Suprapubic skin (tissue), 4 donors: Measurements from ENCODE around the gene RTTN. TPM values are rescaled to one million over a fixed set of nuclear protein-coding genes. Genes with fewer than 3 reads are reported as not detected.

Source experiments
- DNase-seq, 2 donors: peaks; one replicate each; pipeline ENCODE4 v3.0.0-alpha.2; 2019; ENCODE audit warnings: low spot score in 2 of 2
- H3K27ac ChIP-seq: fragments of 200-600 bp; sonication (generic); one replicate; pipeline ENCODE4 v1.5.1; 2019
- H3K27me3 ChIP-seq: fragments of 200-600 bp; sonication (generic); one replicate; pipeline ENCODE4 v1.5.1; 2019
- H3K36me3 ChIP-seq: fragments of 200-600 bp; sonication (generic); one replicate; pipeline ENCODE4 v1.5.1; 2019
- H3K4me1 ChIP-seq: fragments of 200-600 bp; sonication (generic); one replicate; pipeline ENCODE4 v1.5.1; 2019
- H3K4me3 ChIP-seq: fragments of 200-600 bp; sonication (generic); one replicate; pipeline ENCODE4 v1.5.1; 2019; ENCODE audit warnings: mild to moderate bottlenecking
- H3K9me3 ChIP-seq: fragments of 200-600 bp; sonication (generic); one replicate; pipeline ENCODE4 v1.5.1; 2019
- CTCF ChIP-seq, 2 donors: fragments of 200-600 bp in 1 of 2; fragments of 450-650 bp in 1 of 2; sonication (generic) in 1 of 2; IDR thresholded peaks; one replicate each; pipeline ENCODE4 v1.5.1; 2016 to 2019; ENCODE audit warnings: antibody characterized with exemption in 2 of 2, mild to moderate bottlenecking in 1 of 2, moderate library complexity in 1 of 2
- EP300 ChIP-seq: sonication (generic); formaldehyde crosslinking; IDR thresholded peaks from one replicate; pipeline ENCODE4 v1.6.1; 2017; ENCODE audit warnings: antibody characterized with exemption
- POLR2A ChIP-seq, 2 donors: fragments of 450-650 bp; IDR thresholded peaks; one replicate each; pipeline ENCODE4 v1.6.1; 2017; ENCODE audit warnings: antibody characterized with exemption in 2 of 2, mild to moderate bottlenecking in 2 of 2, moderate library complexity in 2 of 2
- POLR2AphosphoS5 ChIP-seq, 3 donors: sonication (generic); formaldehyde crosslinking; IDR thresholded peaks; one replicate each; pipeline ENCODE4 v1.6.1; 2017; ENCODE audit warnings: antibody characterized with exemption in 3 of 3
- WGBS: methylation state at CpG from one replicate; pipeline ENCODE4 v1.1.5; 2018; 5-methylcytosine and 5-hydroxymethylcytosine counted together
- total RNA-seq, 4 donors: library from RNA; depleted of rRNA; stranded (reverse); fragments of >200 nt; gene quantifications; one replicate each; pipeline ENCODE4 v1.1.0, GENCODE V29; 2016

Gene RTTN
- total RNA-seq, 4 donors from 2014 or later, result 8.4 to 26.1 (median 12.5) TPM

- Histone ChIP-seq H3K4me3 (no peak overlapping the region), H3K36me3 (peaks cover 65% of the 10 kb centered on the region), H3K4me1 (no peaks in the 10 kb centered on the region), H3K9me3 (no peaks in the 10 kb centered on the region), H3K27ac (no peak overlapping the region), H3K27me3 (no peaks in the 10 kb centered on the region)
- 90% methylated on average over 4 of the region's 4 CpGs for WGBS
- no peak for DNase-seq
- TF ChIP-seq POLR2A (IDR thresholded peaks at IDR 0.05) (no peak), CTCF (IDR thresholded peaks at IDR 0.05) (no peak)
Observed at GRCh38 chr18:70194227-70194890, 11.1 kb downstream of the RTTN start.

- TF ChIP-seq EP300 (no peak), POLR2AphosphoS5 (IDR thresholded peaks at IDR 0.05) (no peak), CTCF (IDR thresholded peaks at IDR 0.05) (no peak), POLR2A (IDR thresholded peaks at IDR 0.05) (no peak)
- H3K36me3 ChIP-seq, result peaks cover 58% of the 10 kb centered on the region
- H3K4me1 ChIP-seq, result no peaks in the 10 kb centered on the region
- H3K27ac ChIP-seq, result no peak overlapping the region
- H3K27me3 ChIP-seq, result no peaks in the 10 kb centered on the region
- no peak overlapping the region for H3K4me3 ChIP-seq
- H3K9me3 ChIP-seq, result no peaks in the 10 kb centered on the region
- WGBS, result 94% methylated on average over 3 of the region's 3 CpGs
- no peak for DNase-seq
Observed at GRCh38 chr18:70190529-70190928, 15.0 kb downstream of the RTTN start.

- TF ChIP-seq EP300 (no peak), POLR2AphosphoS5 (IDR thresholded peaks at IDR 0.05) (no peak), POLR2A (IDR thresholded peaks at IDR 0.05) (no peak), CTCF (IDR thresholded peaks at IDR 0.05) (no peak)
- H3K4me1 ChIP-seq, result no peaks in the 10 kb centered on the region
- H3K36me3 ChIP-seq, result peaks cover 56% of the 10 kb centered on the region
- H3K27me3 ChIP-seq, result no peaks in the 10 kb centered on the region
- no peak for DNase-seq
- H3K9me3 ChIP-seq, result no peaks in the 10 kb centered on the region
- no peak overlapping the region for H3K4me3 ChIP-seq
- H3K27ac ChIP-seq, result no peak overlapping the region
Observed at GRCh38 chr18:70188113-70188512, 17.4 kb downstream of the RTTN start.

GRCh38 chr18:70183441-70183840, 22.0 kb downstream of the RTTN start:
- Histone ChIP-seq H3K27ac (no peak overlapping the region), H3K4me1 (no peaks in the 10 kb centered on the region), H3K4me3 (no peak overlapping the region), H3K9me3 (no peaks in the 10 kb centered on the region), H3K27me3 (no peaks in the 10 kb centered on the region), H3K36me3 (peaks cover 26% of the 10 kb centered on the region)
- WGBS, result 82% methylated on average over 2 of the region's 2 CpGs
- DNase-seq, result no peak
- TF ChIP-seq EP300 (no peak), POLR2A (IDR thresholded peaks at IDR 0.05) (no peak), CTCF (IDR thresholded peaks at IDR 0.05) (no peak)

GRCh38 chr18:70182548-70182947, 22.9 kb downstream of the RTTN start:
- no peaks in the 10 kb centered on the region for H3K27me3 ChIP-seq
- peaks cover 24% of the 10 kb centered on the region for H3K36me3 ChIP-seq
- no peak overlapping the region for H3K27ac ChIP-seq
- H3K4me3 ChIP-seq, result no peak overlapping the region
- H3K4me1 ChIP-seq, result no peaks in the 10 kb centered on the region
- no peak for DNase-seq
- no peaks in the 10 kb centered on the region for H3K9me3 ChIP-seq
- TF ChIP-seq EP300 (no peak), CTCF (IDR thresholded peaks at IDR 0.05) (no peak), POLR2AphosphoS5 (IDR thresholded peaks at IDR 0.05) (no peak), POLR2A (IDR thresholded peaks at IDR 0.05) (no peak)
